ENCODE data around the gene MAPK14. TPM values are rescaled to one million over a fixed set of nuclear protein-coding genes. Genes with fewer than 3 reads are reported as not detected.

Gene MAPK14
- polyA plus RNA-seq, 2 of the 4 experiments (the other 2 are of a cell fraction), result 19.4 to 36.7 TPM

- TF ChIP-seq, protein P1, sequence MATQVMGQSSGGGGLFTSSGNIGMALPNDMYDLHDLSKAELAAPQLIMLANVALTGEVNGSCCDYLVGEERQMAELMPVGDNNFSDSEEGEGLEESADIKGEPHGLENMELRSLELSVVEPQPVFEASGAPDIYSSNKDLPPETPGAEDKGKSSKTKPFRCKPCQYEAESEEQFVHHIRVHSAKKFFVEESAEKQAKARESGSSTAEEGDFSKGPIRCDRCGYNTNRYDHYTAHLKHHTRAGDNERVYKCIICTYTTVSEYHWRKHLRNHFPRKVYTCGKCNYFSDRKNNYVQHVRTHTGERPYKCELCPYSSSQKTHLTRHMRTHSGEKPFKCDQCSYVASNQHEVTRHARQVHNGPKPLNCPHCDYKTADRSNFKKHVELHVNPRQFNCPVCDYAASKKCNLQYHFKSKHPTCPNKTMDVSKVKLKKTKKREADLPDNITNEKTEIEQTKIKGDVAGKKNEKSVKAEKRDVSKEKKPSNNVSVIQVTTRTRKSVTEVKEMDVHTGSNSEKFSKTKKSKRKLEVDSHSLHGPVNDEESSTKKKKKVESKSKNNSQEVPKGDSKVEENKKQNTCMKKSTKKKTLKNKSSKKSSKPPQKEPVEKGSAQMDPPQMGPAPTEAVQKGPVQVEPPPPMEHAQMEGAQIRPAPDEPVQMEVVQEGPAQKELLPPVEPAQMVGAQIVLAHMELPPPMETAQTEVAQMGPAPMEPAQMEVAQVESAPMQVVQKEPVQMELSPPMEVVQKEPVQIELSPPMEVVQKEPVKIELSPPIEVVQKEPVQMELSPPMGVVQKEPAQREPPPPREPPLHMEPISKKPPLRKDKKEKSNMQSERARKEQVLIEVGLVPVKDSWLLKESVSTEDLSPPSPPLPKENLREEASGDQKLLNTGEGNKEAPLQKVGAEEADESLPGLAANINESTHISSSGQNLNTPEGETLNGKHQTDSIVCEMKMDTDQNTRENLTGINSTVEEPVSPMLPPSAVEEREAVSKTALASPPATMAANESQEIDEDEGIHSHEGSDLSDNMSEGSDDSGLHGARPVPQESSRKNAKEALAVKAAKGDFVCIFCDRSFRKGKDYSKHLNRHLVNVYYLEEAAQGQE (IDR thresholded peaks at IDR 0.05), result no peak
- TF ChIP-seq, protein P2, sequence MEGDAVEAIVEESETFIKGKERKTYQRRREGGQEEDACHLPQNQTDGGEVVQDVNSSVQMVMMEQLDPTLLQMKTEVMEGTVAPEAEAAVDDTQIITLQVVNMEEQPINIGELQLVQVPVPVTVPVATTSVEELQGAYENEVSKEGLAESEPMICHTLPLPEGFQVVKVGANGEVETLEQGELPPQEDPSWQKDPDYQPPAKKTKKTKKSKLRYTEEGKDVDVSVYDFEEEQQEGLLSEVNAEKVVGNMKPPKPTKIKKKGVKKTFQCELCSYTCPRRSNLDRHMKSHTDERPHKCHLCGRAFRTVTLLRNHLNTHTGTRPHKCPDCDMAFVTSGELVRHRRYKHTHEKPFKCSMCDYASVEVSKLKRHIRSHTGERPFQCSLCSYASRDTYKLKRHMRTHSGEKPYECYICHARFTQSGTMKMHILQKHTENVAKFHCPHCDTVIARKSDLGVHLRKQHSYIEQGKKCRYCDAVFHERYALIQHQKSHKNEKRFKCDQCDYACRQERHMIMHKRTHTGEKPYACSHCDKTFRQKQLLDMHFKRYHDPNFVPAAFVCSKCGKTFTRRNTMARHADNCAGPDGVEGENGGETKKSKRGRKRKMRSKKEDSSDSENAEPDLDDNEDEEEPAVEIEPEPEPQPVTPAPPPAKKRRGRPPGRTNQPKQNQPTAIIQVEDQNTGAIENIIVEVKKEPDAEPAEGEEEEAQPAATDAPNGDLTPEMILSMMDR (IDR thresholded peaks at IDR 0.05), result no peak
Measured at GRCh38 chr6:36035225-36035624, 7.6 kb downstream of the MAPK14 start (continued).

- no peak for DNase-seq (ENCODE audit: low read depth in 1 of 2, low spot score in 1 of 2)
- no peaks in the 10 kb centered on the region for H3K9me3 ChIP-seq
- POLR2A ChIA-PET, result interaction anchor here (2.1 kb wide), 1 partner anchor 10 kb away, joined by 11 read pairs; the partner anchor contains the start of gene MAPK14
- no peak for ATAC-seq
- no peak for FAIRE-seq
- 95% methylated on average over 4 of the region's 4 CpGs for WGBS (ENCODE audit: missing lambda C conversion rate)
- peaks cover 14% of the 10 kb centered on the region; the same call in 2 of the 3 replicates for H3K4me1 ChIP-seq
- H3K27ac ChIP-seq, result no peak overlapping the region
- CTCF ChIA-PET, result interaction anchor here (1.7 to 2.0 kb wide), 2 partner anchors 10 to 57 kb away, joined by 7 to 9 read pairs; partner anchors contain the start of gene MAPK14
- no peak overlapping the region for H3K4me3 ChIP-seq
- TF ChIP-seq, protein P1 (IDR thresholded peaks at IDR 0.05), result no peak
- TF ChIP-seq MAFK (IDR thresholded peaks at IDR 0.05; ENCODE audit: partially characterized antibody) (no peak), ELK1 (IDR thresholded peaks at IDR 0.05; ENCODE audit: low read depth, low read length) (no peak), PHF8 (IDR thresholded peaks at IDR 0.05; ENCODE audit: borderline replicate concordance, low read depth) (no peak), EHF (CRISPR knock-in tag; IDR thresholded peaks at IDR 0.05) (no peak), BHLHE40 (IDR thresholded peaks at IDR 0.05; ENCODE audit: low read depth, low read length) (no peak), RFX5 (IDR thresholded peaks at IDR 0.05) (no peak), EHMT2 (IDR thresholded peaks at IDR 0.05; ENCODE audit: low read depth) (no peak), CBX8 (IDR thresholded peaks at IDR 0.05) (no peak), CBX2 (IDR thresholded peaks at IDR 0.05; ENCODE audit: borderline replicate concordance, low read depth) (no peak), RCOR1 (IDR thresholded peaks at IDR 0.05; ENCODE audit: low read depth, low read length) (no peak), MAZ (IDR thresholded peaks at IDR 0.05; ENCODE audit: borderline replicate concordance, low read depth, low read length) (no peak), RNF2 (IDR thresholded peaks at IDR 0.05; ENCODE audit: borderline replicate concordance, low read depth) (no peak), SREBF2 (IDR thresholded peaks at IDR 0.05) (no peak), HOXA7 (CRISPR knock-in tag; IDR thresholded peaks at IDR 0.05) (no peak)
- TF ChIP-seq, protein P3, sequence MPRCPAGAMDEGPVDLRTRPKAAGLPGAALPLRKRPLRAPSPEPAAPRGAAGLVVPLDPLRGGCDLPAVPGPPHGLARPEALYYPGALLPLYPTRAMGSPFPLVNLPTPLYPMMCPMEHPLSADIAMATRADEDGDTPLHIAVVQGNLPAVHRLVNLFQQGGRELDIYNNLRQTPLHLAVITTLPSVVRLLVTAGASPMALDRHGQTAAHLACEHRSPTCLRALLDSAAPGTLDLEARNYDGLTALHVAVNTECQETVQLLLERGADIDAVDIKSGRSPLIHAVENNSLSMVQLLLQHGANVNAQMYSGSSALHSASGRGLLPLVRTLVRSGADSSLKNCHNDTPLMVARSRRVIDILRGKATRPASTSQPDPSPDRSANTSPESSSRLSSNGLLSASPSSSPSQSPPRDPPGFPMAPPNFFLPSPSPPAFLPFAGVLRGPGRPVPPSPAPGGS (IDR thresholded peaks at IDR 0.05), result no peak
- no peak overlapping the region; the same call in 1 of the 3 replicates for H3K4me2 ChIP-seq
Measured at GRCh38 chr6:36038120-36038876, 10.7 kb downstream of the MAPK14 start.
